NCI-H1417 treated with DMSO at 0.1 percent for 48 hours (cell line): ENCODE data around the gene MAGEF1.
"Not testable (repeated sequence)": the region's sequence is repeated elsewhere in the genome, so short reads cannot be mapped to it uniquely, and the experiment has no call there.

Experiments used
- DNase-seq: peaks from one replicate; lab custom pipeline; 2025; lab: John Stamatoyannopoulos, UW

MAGEF1 gene

GRCh38 chr3:184742676-184743135 is 30.8 kb upstream of the MAGEF1 start:
- DNase-seq = no peak

GRCh38 chr3:184741798-184742675 is 30.2 kb upstream of the MAGEF1 start:
- no peak for DNase-seq

DNA sequence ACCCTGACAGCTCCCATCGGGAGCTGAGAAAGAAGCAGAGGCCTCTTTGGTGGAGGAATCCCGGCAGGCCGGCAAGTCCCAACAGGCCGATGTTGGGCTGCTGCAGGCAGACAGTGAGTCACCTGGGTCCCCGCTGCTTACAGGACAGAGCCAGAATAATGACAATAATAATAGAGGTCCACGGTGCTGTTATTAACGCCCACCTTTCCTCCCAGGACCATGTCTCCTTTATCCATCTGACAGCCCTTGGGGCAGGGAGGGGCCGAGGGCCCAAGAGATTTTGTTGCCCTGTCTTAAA is 29.3 kb upstream of the MAGEF1 start:
- no peak for DNase-seq

GRCh38 chr3:184740509-184741258 is 28.8 kb upstream of the MAGEF1 start:
- DNase-seq = no peak

GRCh38 chr3:184739594-184740505 is 28.0 kb upstream of the MAGEF1 start:
- DNase-seq = no peak

GRCh38 chr3:184738982-184739381 is 27.1 kb upstream of the MAGEF1 start:
- no peak for DNase-seq

- DNase-seq = no peak
Measured at GRCh38 chr3:184738506-184738890, 26.6 kb upstream of the MAGEF1 start.

DNA sequence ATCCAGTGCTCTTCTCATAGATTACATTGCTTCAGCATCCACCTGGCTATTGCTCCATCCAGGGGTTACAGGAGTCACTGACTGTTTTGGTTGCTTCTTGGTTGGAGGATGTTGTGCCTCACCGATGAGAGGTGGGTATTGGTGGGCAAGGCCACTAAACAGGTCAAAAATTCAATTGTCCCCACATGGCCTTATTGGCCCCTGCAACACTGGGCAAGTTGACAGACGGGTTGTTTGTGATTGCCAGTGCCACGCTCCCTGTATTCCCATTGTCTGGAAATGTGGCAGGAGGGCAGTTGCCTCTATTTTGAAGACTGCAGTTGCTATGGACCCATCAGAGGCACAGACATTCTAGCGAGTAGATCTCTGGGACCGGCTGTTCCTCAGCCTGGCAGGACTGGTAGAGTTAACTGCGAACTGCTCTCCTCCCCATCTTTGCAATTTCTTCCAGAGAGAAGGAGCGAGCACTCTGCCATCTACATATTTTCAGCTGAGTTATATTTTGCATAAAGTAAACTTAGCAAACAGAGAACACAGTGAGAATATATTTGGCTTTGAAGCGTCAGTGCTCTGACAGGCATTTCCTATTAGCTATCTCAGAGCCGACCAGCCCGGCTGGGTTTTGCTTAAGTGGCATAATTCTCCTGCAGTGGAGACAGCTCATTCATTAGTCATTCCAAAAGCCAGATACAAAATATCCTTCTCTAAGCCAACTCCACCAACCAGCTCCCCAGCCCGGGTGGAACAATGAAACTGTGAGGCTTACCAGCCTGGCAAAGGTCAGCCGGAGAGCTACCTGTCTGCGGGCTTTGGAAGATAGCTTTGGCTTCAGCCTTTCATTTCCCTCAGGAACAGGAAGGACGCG is 26.0 kb upstream of the MAGEF1 start:
- no peak for DNase-seq

DNA sequence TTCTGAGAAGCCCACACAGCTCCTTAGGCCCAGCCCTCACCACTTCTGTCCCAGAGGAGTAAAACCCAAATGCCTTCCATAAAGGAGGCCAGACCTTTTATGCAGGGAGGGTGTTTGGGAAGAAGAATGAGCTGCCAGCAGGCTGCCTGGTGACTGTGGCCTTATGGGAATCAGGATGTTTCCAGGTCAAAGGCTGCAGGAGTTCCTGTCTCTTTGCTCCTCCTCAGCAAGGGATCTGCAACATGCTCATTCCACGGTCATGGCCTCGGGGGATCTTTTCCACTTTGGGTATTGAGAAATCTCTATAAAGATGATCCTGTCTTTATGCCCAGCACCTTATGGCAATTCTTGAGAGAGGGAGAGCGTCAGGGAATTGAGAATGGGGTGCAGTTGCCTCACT is 25.2 kb upstream of the MAGEF1 start:
- no peak for DNase-seq

- no peak for DNase-seq
Measured at GRCh38 chr3:184734903-184735701, 23.2 kb upstream of the MAGEF1 start.

DNA sequence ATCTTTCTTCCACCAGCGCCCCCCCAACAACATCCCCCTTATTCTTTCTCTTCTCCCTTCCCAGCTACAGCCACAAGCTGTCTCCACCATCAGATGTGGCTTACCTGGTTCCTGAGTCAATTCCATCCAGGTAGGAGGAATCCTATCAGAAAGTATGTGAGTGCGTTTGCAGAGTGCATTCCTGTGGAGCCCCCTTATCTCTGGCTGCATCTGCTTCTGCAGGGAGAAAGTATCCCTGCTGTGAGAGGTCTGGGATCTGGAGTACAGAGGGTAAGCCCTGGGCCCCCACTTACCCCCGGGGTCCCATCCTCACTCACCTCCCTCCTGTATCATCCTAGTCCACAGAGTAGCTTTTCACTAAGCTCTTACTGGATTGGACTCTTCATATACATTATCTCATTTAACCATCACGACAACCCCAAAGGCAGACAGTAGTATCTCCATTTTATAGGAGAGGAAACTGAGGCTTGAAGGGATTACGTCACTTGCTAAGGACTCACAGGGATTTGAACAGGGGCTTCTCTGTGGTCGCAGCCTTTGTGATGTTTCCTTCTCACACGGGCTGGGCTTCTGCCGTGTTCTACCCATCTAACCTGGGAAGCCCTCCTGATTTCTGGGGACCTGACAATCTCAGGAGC is 22.2 kb upstream of the MAGEF1 start:
- no peak for DNase-seq

DNA sequence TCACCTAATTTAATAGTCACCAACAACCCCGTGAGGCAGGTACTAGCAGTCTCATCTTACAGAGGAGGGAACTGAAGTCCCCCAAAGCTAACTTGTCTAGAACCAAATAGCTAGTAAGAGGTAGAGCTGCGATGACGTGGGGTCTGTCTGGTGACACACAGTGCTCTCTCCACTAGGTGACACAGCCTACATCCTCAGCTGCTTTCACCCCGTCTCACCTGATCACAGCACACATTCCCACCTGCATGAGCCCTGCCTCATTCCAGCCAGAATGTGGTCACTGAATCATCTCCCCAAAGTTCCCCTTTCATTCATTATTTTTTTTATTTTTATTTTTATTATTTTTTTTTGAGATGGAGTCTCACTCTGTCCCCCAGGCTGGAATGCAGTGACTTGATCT is 21.3 kb upstream of the MAGEF1 start:
- no peak for DNase-seq

- no peak for DNase-seq
Measured at GRCh38 chr3:184731786-184732537, 20.1 kb upstream of the MAGEF1 start.

DNA sequence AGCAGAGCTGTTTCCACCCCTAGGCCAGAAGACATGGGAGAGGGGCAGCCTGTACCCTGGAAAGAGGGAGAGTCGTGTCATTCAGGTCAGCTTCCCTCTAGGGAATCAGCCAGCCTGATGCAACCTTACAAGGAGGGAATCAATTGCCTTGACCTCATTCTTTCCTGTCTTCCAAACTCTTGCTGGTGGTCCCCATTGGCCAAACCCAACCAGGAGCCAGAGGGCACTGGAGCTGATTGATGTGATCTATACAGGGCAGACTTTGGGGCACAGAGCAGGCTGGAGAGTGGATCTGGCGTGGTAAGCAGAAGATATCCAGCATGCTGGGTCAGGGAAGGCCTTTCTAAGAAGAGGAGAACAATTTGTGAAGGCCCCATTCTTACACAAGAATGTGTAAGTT is 19.1 kb upstream of the MAGEF1 start:
- no peak for DNase-seq

- DNase-seq = not testable (repeated sequence)
Measured at GRCh38 chr3:184729154-184729553, 17.3 kb upstream of the MAGEF1 start.

GRCh38 chr3:184728010-184728527 is 16.2 kb upstream of the MAGEF1 start:
- no peak for DNase-seq

- DNase-seq = peak; percentile 30
Measured at GRCh38 chr3:184727357-184728009, 15.6 kb upstream of the MAGEF1 start.

DNA sequence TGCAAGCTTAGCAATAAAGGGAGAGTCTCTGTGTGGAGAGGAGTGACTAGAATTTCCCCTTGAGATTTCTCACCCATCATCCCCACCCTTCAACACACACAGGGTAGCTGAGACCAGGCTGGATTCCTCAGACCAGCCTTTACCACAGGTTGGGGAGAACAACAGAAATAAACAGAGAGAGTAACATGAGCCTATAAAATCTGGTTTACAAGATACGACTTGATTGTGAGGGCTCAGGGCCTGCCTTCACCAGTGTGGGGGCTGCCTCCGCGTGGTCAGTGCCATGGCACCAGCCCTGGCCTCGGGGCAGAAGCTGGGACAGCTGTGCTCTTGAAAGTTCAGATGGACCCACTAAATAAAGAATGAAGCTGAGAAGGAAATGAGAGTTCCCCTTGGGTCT is 14.6 kb upstream of the MAGEF1 start:
- no peak for DNase-seq
